ENCODE measurements around the gene PCDHGC5. TPM values are rescaled to one million over a fixed set of nuclear protein-coding genes. Genes with fewer than 3 reads are reported as not detected.
A peak's percentile ranks its signal among the peaks of the same experiment; 100 is the strongest.

Gene PCDHGC5
- total RNA-seq, 3 donors from 2014 or later: 0.61 to 2.6 (median 0.89) TPM

DNA sequence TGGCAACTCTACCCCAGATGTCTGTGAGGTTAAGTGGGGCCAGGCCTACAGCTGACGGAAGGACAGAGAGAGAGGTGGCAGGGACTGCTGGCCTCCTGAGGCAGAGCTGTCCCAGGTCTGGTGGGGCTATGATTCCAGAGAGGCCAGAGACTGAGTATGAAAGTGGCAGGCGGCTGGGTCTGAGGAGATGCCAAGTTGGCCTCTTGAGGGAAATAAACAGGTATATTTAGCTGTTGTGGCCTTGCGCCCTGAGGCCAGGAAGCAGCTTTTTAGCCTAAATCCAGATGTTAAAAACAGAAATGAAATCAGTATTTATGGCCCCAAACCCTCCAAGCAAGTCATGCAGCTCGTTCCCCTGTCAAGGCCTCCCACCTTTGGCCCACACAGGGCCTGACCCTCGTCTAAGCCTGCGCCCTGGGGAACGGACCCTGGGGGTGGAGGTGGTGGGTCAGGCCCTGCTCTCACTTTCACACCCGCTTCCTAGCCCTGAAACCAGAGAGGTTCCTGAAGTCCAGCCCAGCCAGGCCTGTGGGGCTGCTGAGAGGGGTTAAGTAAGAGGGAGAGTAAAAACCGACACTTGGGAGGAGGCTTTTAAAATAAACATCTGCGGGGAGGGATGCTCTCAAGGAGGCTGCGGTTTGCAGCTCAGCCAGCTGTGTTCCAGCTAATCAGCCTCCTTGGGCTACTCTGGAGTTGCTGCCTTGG, 18.7 kb downstream of the PCDHGC5 start:
- H3K4me1 ChIP-seq (ENCODE audit: low read depth): no peaks in the 10 kb centered on the region
- no peaks in the 10 kb centered on the region for H3K36me3 ChIP-seq (ENCODE audit: low read depth)
- no peak overlapping the region for H3K4me3 ChIP-seq
- TF ChIP-seq, protein P1, sequence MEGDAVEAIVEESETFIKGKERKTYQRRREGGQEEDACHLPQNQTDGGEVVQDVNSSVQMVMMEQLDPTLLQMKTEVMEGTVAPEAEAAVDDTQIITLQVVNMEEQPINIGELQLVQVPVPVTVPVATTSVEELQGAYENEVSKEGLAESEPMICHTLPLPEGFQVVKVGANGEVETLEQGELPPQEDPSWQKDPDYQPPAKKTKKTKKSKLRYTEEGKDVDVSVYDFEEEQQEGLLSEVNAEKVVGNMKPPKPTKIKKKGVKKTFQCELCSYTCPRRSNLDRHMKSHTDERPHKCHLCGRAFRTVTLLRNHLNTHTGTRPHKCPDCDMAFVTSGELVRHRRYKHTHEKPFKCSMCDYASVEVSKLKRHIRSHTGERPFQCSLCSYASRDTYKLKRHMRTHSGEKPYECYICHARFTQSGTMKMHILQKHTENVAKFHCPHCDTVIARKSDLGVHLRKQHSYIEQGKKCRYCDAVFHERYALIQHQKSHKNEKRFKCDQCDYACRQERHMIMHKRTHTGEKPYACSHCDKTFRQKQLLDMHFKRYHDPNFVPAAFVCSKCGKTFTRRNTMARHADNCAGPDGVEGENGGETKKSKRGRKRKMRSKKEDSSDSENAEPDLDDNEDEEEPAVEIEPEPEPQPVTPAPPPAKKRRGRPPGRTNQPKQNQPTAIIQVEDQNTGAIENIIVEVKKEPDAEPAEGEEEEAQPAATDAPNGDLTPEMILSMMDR (IDR thresholded peaks at IDR 0.05): no peak
- peak in 1 of 3 donors; percentile 61 for DNase-seq
- peak; percentile 29 for ATAC-seq
- H3K9me3 ChIP-seq: no peaks in the 10 kb centered on the region
- intact Hi-C loops (cut with DNase I, micrococcal nuclease): no loop called here

GRCh38 chr5:141508440-141508797, 19.5 kb downstream of the PCDHGC5 start:
- Histone ChIP-seq H3K9me3 (no peaks in the 10 kb centered on the region), H3K4me3 (no peak overlapping the region), H3K36me3 (ENCODE audit: low read depth) (no peaks in the 10 kb centered on the region), H3K4me1 (ENCODE audit: low read depth) (peaks cover 5% of the 10 kb centered on the region)
- DNase-seq: no peak
- intact Hi-C loops (cut with DNase I, micrococcal nuclease): no loop called here
- no peak for ATAC-seq
- TF ChIP-seq, protein P1 (IDR thresholded peaks at IDR 0.05): no peak

DNA sequence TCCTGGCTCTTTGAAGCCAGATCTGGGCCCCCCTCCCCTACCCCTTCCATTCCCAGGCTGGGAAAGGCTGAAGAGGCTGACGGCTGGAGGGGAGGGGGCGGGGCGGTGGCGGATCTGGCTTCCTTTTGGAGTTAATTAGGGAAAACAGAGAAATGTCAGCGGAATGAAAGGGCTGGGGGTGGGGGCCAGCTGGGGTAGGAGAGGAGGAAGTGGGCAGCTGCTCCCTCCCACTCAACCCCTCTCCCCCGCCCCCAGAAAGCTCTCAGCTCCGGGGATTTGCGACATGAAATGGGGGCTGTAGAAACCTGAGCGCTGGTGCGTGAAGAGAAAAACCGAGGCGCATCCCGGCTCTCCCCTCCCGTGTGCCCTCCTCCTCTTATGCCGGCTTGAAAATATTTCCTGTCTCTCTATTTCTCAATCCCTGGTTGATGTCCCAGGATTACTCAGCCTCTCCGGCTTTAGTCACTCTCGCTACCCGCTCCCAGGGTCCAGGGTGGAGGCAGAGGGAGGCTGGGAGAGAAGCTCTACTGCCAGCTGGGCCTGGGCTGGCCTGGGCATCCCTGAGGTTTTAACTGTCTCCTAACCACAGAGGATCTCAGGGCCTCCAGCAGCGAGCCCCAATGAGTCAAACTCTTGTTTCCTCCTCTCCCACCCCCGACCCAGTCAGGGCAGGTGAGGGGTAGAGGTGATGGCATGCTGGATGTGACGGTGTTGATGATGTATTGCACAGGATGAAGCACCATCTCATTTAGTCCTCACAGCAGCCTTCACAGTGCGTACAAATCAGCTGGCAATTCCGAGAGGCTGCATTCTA, 20.1 kb downstream of the PCDHGC5 start:
- ATAC-seq (peak; percentile 13), DNase-seq (peak in 2 of 3 donors; percentile 24 to 64)
- Histone ChIP-seq H3K36me3 (ENCODE audit: low read depth) (no peaks in the 10 kb centered on the region), H3K9me3 (no peaks in the 10 kb centered on the region), H3K4me1 (ENCODE audit: low read depth) (peaks cover 9% of the 10 kb centered on the region), H3K4me3 (no peak overlapping the region)
- intact Hi-C loops (cut with DNase I, micrococcal nuclease): no loop called here
- TF ChIP-seq, protein P1 (IDR thresholded peaks at IDR 0.05): no peak

GRCh38 chr5:141510160-141510559, 21.3 kb downstream of the PCDHGC5 start:
- no peak for ATAC-seq
- peaks cover 15% of the 10 kb centered on the region for H3K4me1 ChIP-seq (ENCODE audit: low read depth)
- intact Hi-C loops (cut with DNase I, micrococcal nuclease): no loop called here
- TF ChIP-seq, protein P1 (IDR thresholded peaks at IDR 0.05): no peak
- DNase-seq: no peak
- no peaks in the 10 kb centered on the region for H3K36me3 ChIP-seq (ENCODE audit: low read depth)
- H3K4me3 ChIP-seq: no peak overlapping the region
- no peaks in the 10 kb centered on the region for H3K9me3 ChIP-seq

- H3K9me3 ChIP-seq: no peaks in the 10 kb centered on the region
- no peak overlapping the region for H3K4me3 ChIP-seq
- H3K36me3 ChIP-seq (ENCODE audit: low read depth): no peaks in the 10 kb centered on the region
- TF ChIP-seq, protein P1 (IDR thresholded peaks at IDR 0.05): no peak
- no peak for DNase-seq
- peaks cover 15% of the 10 kb centered on the region for H3K4me1 ChIP-seq (ENCODE audit: low read depth)
- intact Hi-C loops (cut with DNase I, micrococcal nuclease): no loop called here
- no peak for ATAC-seq
Observed at GRCh38 chr5:141510850-141511601, 22.1 kb downstream of the PCDHGC5 start.
